K562 (cell line): ENCODE results near the gene SLC2A4RG. TPM values are rescaled to one million over a fixed set of nuclear protein-coding genes. Genes with fewer than 3 reads are reported as not detected.

ENCODE experiments used
- ADNP ChIP-seq: fragments of 200-800 bp; sonication (Bioruptor generic); IDR thresholded peaks from 2 replicates; pipeline ENCODE4 v1.6.1; 2016; ENCODE audit warnings: missing genetic modification characterization, missing compliant biosample characterization
- ARID2 ChIP-seq: fragments of 450-650 bp; IDR thresholded peaks from 2 replicates; pipeline ENCODE4 v1.6.1; 2017; ENCODE audit warnings: antibody characterized with exemption, mild to moderate bottlenecking
- CEBPB ChIP-seq: fragments of 450-650 bp; IDR thresholded peaks from 2 replicates; pipeline ENCODE4 v1.6.1; 2016; ENCODE audit warnings: missing genetic modification characterization, missing compliant biosample characterization
- E2F1 ChIP-seq: sonication (generic); formaldehyde crosslinking; IDR thresholded peaks from 2 replicates; pipeline ENCODE4 v1.8.1; 2023; ENCODE audit warnings: mild to moderate bottlenecking, missing genetic modification reagents, moderate library complexity
- FIP1L1 ChIP-seq: fragments of 200-400 bp; formaldehyde crosslinking; IDR thresholded peaks from 2 replicates; pipeline ENCODE4 v1.6.1; 2018; ENCODE audit warnings: mild to moderate bottlenecking, low read depth, low read length; ENCODE audit not compliant: poor library complexity, severe bottlenecking
- GATAD2A ChIP-seq: fragments of 450-650 bp; IDR thresholded peaks from 2 replicates; pipeline ENCODE4 v1.6.1; 2017
- HINFP ChIP-seq: fragments of 450-650 bp; conservative IDR thresholded peaks from 2 replicates; pipeline ENCODE4 v1.6.1; 2016; ENCODE audit warnings: missing genetic modification characterization, low read depth, mild to moderate bottlenecking, control low read depth, missing compliant biosample characterization
- ILF3 ChIP-seq: fragments of 450-650 bp; IDR thresholded peaks from 2 replicates; pipeline ENCODE4 v1.6.1; 2018; ENCODE audit warnings: antibody characterized with exemption, mild to moderate bottlenecking, moderate library complexity, borderline replicate concordance
- JUN ChIP-seq, 2 experiments: sonication (generic) in 1 of 2; formaldehyde crosslinking in 1 of 2; IDR thresholded peaks; 2 replicates each; pipeline versions ENCODE4 v1.6.1 to v1.8.0; 2012 to 2022; ENCODE audit warnings: borderline replicate concordance in 2 of 2, mild to moderate bottlenecking in 2 of 2, improper control_type of control experiment in 1 of 2, low read depth in 1 of 2, low read length in 1 of 2, missing genetic modification reagents in 1 of 2
- KLF6 ChIP-seq: fragments of 250-450 bp; sonication (Bioruptor Pico); IDR thresholded peaks from 2 replicates; pipeline ENCODE4 v1.4.0; 2020; ENCODE audit warnings: mild to moderate bottlenecking, moderate library complexity, borderline replicate concordance
- MECOM ChIP-seq: fragments of 250-450 bp; sonication (Bioruptor Pico); IDR thresholded peaks from 2 replicates; pipeline ENCODE4 v1.8.0; 2022; ENCODE audit warnings: inconsistent platforms
- MTA1 ChIP-seq: fragments of 450-650 bp; IDR thresholded peaks from 2 replicates; pipeline ENCODE4 v1.6.1; 2017; ENCODE audit warnings: borderline replicate concordance
- NR1H2 ChIP-seq: sonication (generic); formaldehyde crosslinking; IDR thresholded peaks from 2 replicates; pipeline ENCODE4 v1.4.0; 2020; ENCODE audit warnings: mild to moderate bottlenecking, missing genetic modification reagents
- PHTF2 ChIP-seq: fragments of 250-450 bp; sonication (Bioruptor Pico); IDR thresholded peaks from 2 replicates; pipeline ENCODE4 v1.5.0; 2021; ENCODE audit warnings: mild to moderate bottlenecking
- RBM34 ChIP-seq: fragments of 200-400 bp; formaldehyde crosslinking; IDR thresholded peaks from 2 replicates; pipeline ENCODE4 v1.6.1; 2018; ENCODE audit warnings: low read length, borderline replicate concordance; ENCODE audit not compliant: insufficient read depth
- SMAD3 ChIP-seq: fragments of 450-650 bp; formaldehyde crosslinking; conservative IDR thresholded peaks from 2 replicates; pipeline ENCODE4 v1.4.0; 2020; ENCODE audit warnings: mild to moderate bottlenecking
- SMARCA4 ChIP-seq: fragments of 450-650 bp; IDR thresholded peaks from 2 replicates; pipeline ENCODE4 v1.6.1; 2016
- SRSF1 ChIP-seq: fragments of 200-400 bp; formaldehyde crosslinking; IDR thresholded peaks from 2 replicates; pipeline ENCODE4 v1.6.1; 2017; ENCODE audit warnings: mild to moderate bottlenecking, low read depth, low read length, moderate library complexity
- TAF9B ChIP-seq: fragments of 450-650 bp; IDR thresholded peaks from 2 replicates; pipeline ENCODE4 v1.6.1; 2018; ENCODE audit warnings: mild to moderate bottlenecking; ENCODE audit not compliant: partially characterized antibody
- TEAD2 ChIP-seq: fragments of 450-650 bp; IDR thresholded peaks from 2 replicates; pipeline ENCODE4 v1.6.1; 2016; ENCODE audit warnings: missing genetic modification characterization, control low read depth, missing compliant biosample characterization
- ZFP91 ChIP-seq: sonication (generic); formaldehyde crosslinking; IDR thresholded peaks from 2 replicates; pipeline ENCODE4 v1.8.0; 2022; ENCODE audit warnings: mild to moderate bottlenecking, missing genetic modification reagents
- ZNF134 ChIP-seq: fragments of 250-450 bp; sonication (Bioruptor Pico); conservative IDR thresholded peaks from 2 replicates; pipeline ENCODE4 v1.4.0; 2020
- ZNF212 ChIP-seq: fragments of 450-650 bp; formaldehyde crosslinking; IDR thresholded peaks from 2 replicates; pipeline ENCODE4 v1.4.0; 2020; ENCODE audit warnings: mild to moderate bottlenecking
- ZNF512 ChIP-seq: IDR thresholded peaks from 2 replicates; pipeline ENCODE4 v1.6.1; 2016; ENCODE audit warnings: missing genetic modification characterization, missing compliant biosample characterization
- ZSCAN29 ChIP-seq: fragments of 450-650 bp; IDR thresholded peaks from 2 replicates; pipeline ENCODE4 v1.6.1; 2017
- polyA plus RNA-seq, 8 experiments: library from polyadenylated mRNA; depleted of rRNA in 4 of 8; stranded (reverse) in 5 of 8; unstranded in 3 of 8; fragments of >200 nt; fragmentation: Nextera tagmentation in 2 of 8; fragmentation: Illumina TruSeq in 1 of 8; extraction: Ambion mirVana in 2 of 8; extraction: Trizol in 1 of 8; gene quantifications; 2 replicates each; pipeline versions ENCODE4 v1.2.1 to v1.2.3, GENCODE V29; 2011 to 2014; ENCODE audit warnings: inconsistent platforms in 1 of 8, missing spikeins in 1 of 8
- total RNA-seq, 7 experiments: library from RNA; depleted of rRNA in 6 of 7; stranded (reverse); fragments of >200 nt in 6 of 7; fragmentation: Illumina TruSeq in 2 of 7; extraction: Trizol in 2 of 7; gene quantifications; 2 replicates each; pipeline versions ENCODE4 v1.2.1 to v1.2.3, GENCODE V29; 2011 to 2021; ENCODE audit warnings: low replicate concordance in 1 of 7

Gene SLC2A4RG
- total and polyA plus RNA-seq, 9 of the 15 experiments (the other 6 are each of a cell fraction or from before 2014, with no cell fraction given): 0.34 to 97.3 (median 26.5) TPM

GRCh38 chr20:63740627-63741353 lies 1.2 kb downstream of the SLC2A4RG start (continued):
- no peak for TF ChIP-seq FIP1L1
- TF ChIP-seq SMAD3 (CRISPR knock-in tag): no peak
- TF ChIP-seq ZSCAN29: no peak
- no peak for TF ChIP-seq RBM34
- TF ChIP-seq PHTF2 (CRISPR knock-in tag): no peak
- no peak for TF ChIP-seq HINFP (tag)
- no peak for TF ChIP-seq ZNF212 (CRISPR knock-in tag)
- no peak for TF ChIP-seq ADNP (tag)
- no peak for TF ChIP-seq TEAD2 (tag)
- TF ChIP-seq NR1H2 (CRISPR knock-in tag): no peak
- no peak for TF ChIP-seq ARID2
- TF ChIP-seq ILF3: no peak
- TF ChIP-seq TAF9B: no peak
- no peak for TF ChIP-seq JUN (IDR thresholded peaks at IDR 0.05; ENCODE audit: borderline replicate concordance, low read depth, low read length)
- TF ChIP-seq JUN (CRISPR knock-in tag; IDR thresholded peaks at IDR 0.05; ENCODE audit: borderline replicate concordance): peak; percentile 58; the same call in 1 of the 2 replicates
- no peak for TF ChIP-seq SMARCA4
- TF ChIP-seq ZNF134 (CRISPR knock-in tag): no peak
- TF ChIP-seq SRSF1: no peak
- TF ChIP-seq CEBPB (tag): peak; percentile 100
- no peak for TF ChIP-seq MECOM
- peak; percentile 8; the same call in 1 of the 2 replicates for TF ChIP-seq GATAD2A
- no peak for TF ChIP-seq ZNF512 (tag)
- no peak for TF ChIP-seq KLF6 (CRISPR knock-in tag)
- TF ChIP-seq MTA1: no peak
- no peak for TF ChIP-seq E2F1 (CRISPR knock-in tag)
- no peak for TF ChIP-seq ZFP91 (CRISPR knock-in tag)
